Activated CD8-positive, alpha-beta memory T cell treated with anti-CD3 and anti-CD28 coated beads for 1 hour (primary cell): Measurements from ENCODE around the gene SMARCD1.
"Not testable (repeated sequence)": the region's sequence is repeated elsewhere in the genome, so short reads cannot be mapped to it uniquely, and the experiment has no call there.

Source experiments
- DNase-seq, 2 donors: peaks; one replicate each; pipeline ENCODE4 v3.0.0-alpha.2; 2020; ENCODE audit warnings: low read depth in 1 of 2; ENCODE audit errors: extremely low read depth in 1 of 2

Gene SMARCD1

GRCh38 chr12:50129290-50129689, 44.1 kb downstream of the SMARCD1 start:
- no peak for DNase-seq

DNA sequence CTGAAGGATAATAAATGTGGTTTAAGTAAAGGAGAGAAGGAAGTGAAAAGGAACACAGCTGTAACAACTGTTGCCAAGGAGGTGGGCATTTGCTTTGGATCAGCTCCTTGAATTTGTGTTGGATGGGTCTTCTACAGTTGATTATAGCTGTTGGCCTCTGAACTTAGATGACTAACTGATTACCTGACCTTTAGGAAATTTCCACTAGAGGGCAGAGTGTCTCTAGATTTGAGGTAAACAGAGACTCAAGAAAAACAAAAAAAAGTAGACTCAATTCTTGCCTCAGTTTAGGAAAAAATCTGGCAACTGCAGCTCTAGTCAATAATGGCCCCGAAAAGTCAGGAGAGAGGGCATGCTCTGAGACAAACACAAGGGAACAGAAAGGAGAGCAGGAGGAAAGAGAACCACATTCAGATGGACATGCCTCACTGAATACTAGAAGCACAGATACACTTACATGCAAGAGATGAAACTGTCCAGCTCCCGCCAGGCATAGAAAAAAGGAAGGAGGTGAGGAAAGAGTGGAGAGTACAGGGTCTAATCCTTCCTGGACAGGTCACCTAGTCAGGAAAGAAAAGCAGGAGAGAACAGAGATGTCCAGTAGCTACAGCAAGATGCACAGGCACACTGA, 47.5 kb downstream of the SMARCD1 start:
- no peak for DNase-seq

GRCh38 chr12:50142993-50143392, 57.9 kb downstream of the SMARCD1 start:
- DNase-seq = no peak

- no peak for DNase-seq
Observed at GRCh38 chr12:50145439-50145838, 60.3 kb downstream of the SMARCD1 start.

DNA sequence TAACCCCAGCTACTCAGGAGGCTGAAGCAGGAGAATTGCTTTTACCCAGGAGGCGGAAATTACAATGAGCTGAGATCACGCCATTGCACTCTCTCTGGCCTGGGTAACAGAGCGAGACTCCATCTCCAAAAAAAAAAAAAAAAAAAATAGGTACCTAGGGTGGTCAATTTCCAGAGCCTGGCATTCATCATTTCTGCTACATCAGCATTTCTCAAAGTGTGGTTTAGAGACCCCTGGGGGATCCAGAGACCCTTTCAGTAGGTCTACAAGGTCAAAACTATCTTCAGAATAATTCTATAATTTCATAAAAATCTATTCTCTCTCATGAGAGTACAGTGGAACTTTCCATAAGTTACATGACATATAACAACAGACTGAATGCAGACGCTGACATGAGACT, 62.1 kb downstream of the SMARCD1 start:
- no peak for DNase-seq

DNA sequence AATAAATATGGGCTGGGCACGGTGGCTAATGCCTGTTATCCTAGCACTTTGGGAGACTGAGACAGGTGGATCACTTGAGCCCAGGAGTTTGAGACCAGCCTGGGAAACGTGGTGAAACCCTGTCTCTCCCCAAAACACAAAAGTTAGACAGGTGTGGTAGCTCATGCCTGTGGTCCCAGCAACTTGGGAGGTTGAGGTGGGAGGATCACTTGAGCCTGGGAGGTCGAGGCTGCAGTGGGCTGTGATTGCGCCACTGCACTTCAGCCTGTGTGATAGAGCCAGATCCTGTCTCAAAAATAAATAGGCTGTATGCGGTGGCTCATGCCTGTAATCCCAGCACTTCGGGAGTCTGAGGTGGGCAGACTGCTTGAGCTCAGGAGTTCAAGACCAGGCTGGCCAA, 62.9 kb downstream of the SMARCD1 start:
- not testable (repeated sequence) for DNase-seq

- no peak for DNase-seq
Observed at GRCh38 chr12:50149311-50149710, 64.2 kb downstream of the SMARCD1 start.
